GM19452 (cell line): Measurements from ENCODE around the gene PCCA.
"Not testable (repeated sequence)": the region's sequence is repeated elsewhere in the genome, so short reads cannot be mapped to it uniquely, and the experiment has no call there.

Experiments
- ATAC-seq: cut with Tn5 transposase; IDR thresholded peaks from one replicate; pipeline ENCODE4 v1.9.1; 2021; ENCODE audit not compliant: unreplicated experiment

Gene PCCA

GRCh38 chr13:100235311-100235901 lies 146.5 kb downstream of the PCCA start:
- ATAC-seq: peak; percentile 60

GRCh38 chr13:100240109-100240779 lies 151.4 kb downstream of the PCCA start:
- ATAC-seq: no peak

GRCh38 chr13:100244431-100244830 lies 155.5 kb downstream of the PCCA start:
- no peak for ATAC-seq

- no peak for ATAC-seq
Observed at GRCh38 chr13:100245104-100245503, 156.2 kb downstream of the PCCA start.

GRCh38 chr13:100247937-100248336 lies 159.0 kb downstream of the PCCA start:
- ATAC-seq: no peak

- no peak for ATAC-seq
Observed at GRCh38 chr13:100254002-100254401, 165.1 kb downstream of the PCCA start.

GRCh38 chr13:100262404-100262803 lies 173.5 kb downstream of the PCCA start:
- no peak for ATAC-seq

GRCh38 chr13:100266026-100266425 lies 177.1 kb downstream of the PCCA start:
- no peak for ATAC-seq

- ATAC-seq: no peak
Observed at GRCh38 chr13:100269837-100270236, 180.9 kb downstream of the PCCA start.

GRCh38 chr13:100273138-100273537 lies 184.2 kb downstream of the PCCA start:
- ATAC-seq: no peak

GRCh38 chr13:100273552-100273951 lies 184.7 kb downstream of the PCCA start:
- no peak for ATAC-seq

GRCh38 chr13:100274942-100275506 lies 186.1 kb downstream of the PCCA start:
- no peak for ATAC-seq

- ATAC-seq: no peak
Observed at GRCh38 chr13:100275746-100276145, 186.9 kb downstream of the PCCA start.

GRCh38 chr13:100280681-100281080 lies 191.8 kb downstream of the PCCA start:
- no peak for ATAC-seq

GRCh38 chr13:100282306-100282705 lies 193.4 kb downstream of the PCCA start:
- not testable (repeated sequence) for ATAC-seq

GRCh38 chr13:100290165-100290801 lies 201.4 kb downstream of the PCCA start:
- no peak for ATAC-seq

- ATAC-seq: no peak
Observed at GRCh38 chr13:100291624-100292023, 202.7 kb downstream of the PCCA start.

GRCh38 chr13:100297413-100297812 lies 208.5 kb downstream of the PCCA start:
- ATAC-seq: no peak

- ATAC-seq: no peak
Observed at GRCh38 chr13:100298116-100298681, 209.3 kb downstream of the PCCA start.

- no peak for ATAC-seq
Observed at GRCh38 chr13:100298691-100299090, 209.8 kb downstream of the PCCA start.

- no peak for ATAC-seq
Observed at GRCh38 chr13:100300243-100300642, 211.3 kb downstream of the PCCA start.

GRCh38 chr13:100300708-100301107 lies 211.8 kb downstream of the PCCA start:
- ATAC-seq: no peak
